Activated naive CD8-positive, alpha-beta T cell treated with anti-CD3 and anti-CD28 coated beads, Interleukin-2, amount 50 U/mL, for 24 hours (primary cell): Measurements from ENCODE around the gene PLEKHG3.

ENCODE experiments used
- ATAC-seq: fragments of 150-1000 bp; cut with Tn5 transposase; one replicate; pipeline ENCODE4 v1.10.0; 2021
- DNase-seq: peaks from one replicate; pipeline ENCODE4 v3.0.0; 2021
- H3K27ac Mint-ChIP-seq: one replicate; pipeline ENCODE4 v1.8.0; 2021; ENCODE audit warnings: mild to moderate bottlenecking, mixed read lengths
- H3K27me3 Mint-ChIP-seq: one replicate; pipeline ENCODE4 v1.8.0; 2021; ENCODE audit warnings: mixed read lengths
- H3K36me3 Mint-ChIP-seq: one replicate; pipeline ENCODE4 v1.8.0; 2021; ENCODE audit warnings: low read depth, mixed read lengths
- H3K4me1 Mint-ChIP-seq: one replicate; pipeline ENCODE4 v1.8.0; 2021; ENCODE audit warnings: mixed read lengths
- H3K4me3 Mint-ChIP-seq: one replicate; pipeline ENCODE4 v1.8.0; 2021; ENCODE audit warnings: mild to moderate bottlenecking, moderate library complexity, mixed read lengths
- H3K9me3 Mint-ChIP-seq: one replicate; pipeline ENCODE4 v1.8.0; 2021; ENCODE audit warnings: mixed read lengths

PLEKHG3 gene

DNA sequence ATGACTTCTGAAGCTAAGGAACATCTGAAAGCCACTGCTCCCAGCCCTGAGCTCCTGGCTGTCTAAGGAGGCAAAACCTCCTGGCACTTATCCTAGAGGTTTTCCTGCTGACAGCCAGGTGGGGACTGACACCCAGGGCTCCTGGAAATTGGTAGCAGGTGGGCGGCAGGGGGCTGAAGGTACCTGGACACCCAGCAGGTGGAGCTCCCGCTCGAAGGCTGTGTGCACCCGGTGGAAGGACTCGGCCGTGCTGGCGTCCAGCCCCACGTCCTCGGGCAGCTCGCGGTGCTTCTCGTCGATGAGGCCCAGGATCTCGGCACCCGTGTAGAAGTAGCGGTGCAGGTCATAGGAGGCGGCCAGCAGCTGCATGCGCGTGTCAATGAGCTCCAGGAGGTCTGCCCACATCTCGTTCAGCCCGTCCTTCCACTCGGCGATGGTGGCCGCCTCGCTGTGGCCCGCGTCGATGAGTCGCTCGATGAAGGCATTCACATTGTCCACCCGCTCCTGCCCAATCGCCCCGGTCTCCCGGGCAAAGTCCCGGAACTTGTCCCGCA is 68.2 kb downstream of the PLEKHG3 start:
- no peaks in the 10 kb centered on the region for H3K27me3 Mint-ChIP-seq
- ATAC-seq: no peak
- H3K4me3 Mint-ChIP-seq: no peak overlapping the region
- no peaks in the 10 kb centered on the region for H3K4me1 Mint-ChIP-seq
- no peak overlapping the region for H3K27ac Mint-ChIP-seq
- H3K9me3 Mint-ChIP-seq: no peaks in the 10 kb centered on the region
- no peak for DNase-seq
- H3K36me3 Mint-ChIP-seq: no peaks in the 10 kb centered on the region

DNA sequence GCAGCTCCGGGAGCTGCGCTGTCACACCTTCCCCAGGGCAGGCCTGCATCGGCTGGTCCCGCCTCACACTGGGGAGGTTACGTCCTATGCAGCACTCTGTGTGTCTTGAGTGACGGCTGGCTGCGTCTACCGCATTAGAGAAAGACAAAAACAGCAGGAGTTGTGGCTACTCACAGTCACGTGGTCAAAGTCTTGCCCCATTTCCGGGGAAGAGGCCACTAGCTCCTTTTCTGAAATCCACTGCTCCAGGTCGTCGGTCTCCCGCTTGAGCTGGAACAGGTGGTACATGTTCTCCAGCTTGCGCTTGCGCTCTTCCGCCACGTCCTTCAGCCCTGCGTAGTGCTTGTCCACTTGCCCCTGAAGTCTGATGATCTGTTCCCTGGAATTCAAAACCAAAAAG is 68.8 kb downstream of the PLEKHG3 start:
- no peak for ATAC-seq
- H3K27me3 Mint-ChIP-seq: no peaks in the 10 kb centered on the region

DNA sequence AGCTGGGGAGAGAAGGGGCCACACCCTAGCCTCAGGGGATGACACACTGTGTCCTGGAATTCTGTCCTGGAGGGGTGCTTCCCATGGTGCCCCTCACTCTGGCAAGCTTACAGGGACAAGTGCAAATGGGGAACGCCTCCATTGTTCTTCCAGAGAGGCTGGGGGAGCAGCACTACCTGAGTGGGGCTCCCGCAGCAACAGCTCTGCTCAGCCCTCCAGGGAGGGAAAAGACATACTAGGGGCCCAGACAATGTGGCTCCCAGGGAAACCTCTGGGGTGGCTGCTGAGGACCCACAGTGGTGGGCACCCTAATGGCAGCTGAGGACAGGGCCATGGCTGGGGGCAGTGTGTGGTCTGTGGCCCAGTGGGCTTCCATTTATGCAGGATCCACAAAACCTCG is 69.4 kb downstream of the PLEKHG3 start:
- DNase-seq (no peak), ATAC-seq (no peak)
- Mint-ChIP-seq H3K27ac (no peak overlapping the region), H3K9me3 (no peaks in the 10 kb centered on the region), H3K27me3 (no peaks in the 10 kb centered on the region), H3K4me3 (no peak overlapping the region), H3K4me1 (no peaks in the 10 kb centered on the region), H3K36me3 (no peaks in the 10 kb centered on the region)

More for the DNA sequence above, 68.8 kb downstream of the PLEKHG3 start:
- no peaks in the 10 kb centered on the region for H3K36me3 Mint-ChIP-seq
- no peak overlapping the region for H3K4me3 Mint-ChIP-seq
- H3K4me1 Mint-ChIP-seq: no peaks in the 10 kb centered on the region
- no peak overlapping the region for H3K27ac Mint-ChIP-seq
- H3K9me3 Mint-ChIP-seq: no peaks in the 10 kb centered on the region
- DNase-seq: no peak

DNA sequence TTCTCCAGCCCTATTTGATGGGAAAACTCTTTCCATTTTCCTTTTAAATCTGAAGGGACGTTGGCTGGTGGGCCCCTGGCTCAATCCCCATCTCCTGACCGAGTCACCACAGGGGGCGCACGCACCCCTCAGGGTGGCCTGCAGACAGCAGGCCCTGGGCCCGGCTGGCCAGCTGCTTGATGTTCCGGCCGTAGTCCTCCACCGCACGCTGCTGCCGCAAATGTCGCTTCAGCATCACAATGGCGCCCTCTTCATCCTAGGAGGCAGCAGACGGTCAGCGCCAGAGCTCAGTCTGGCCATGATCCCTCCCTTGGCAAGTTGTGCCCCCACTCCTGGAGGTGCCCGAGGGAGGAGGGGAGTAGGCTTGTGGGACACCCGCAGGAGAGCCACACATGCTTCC is 70.0 kb downstream of the PLEKHG3 start:
- Mint-ChIP-seq H3K9me3 (no peaks in the 10 kb centered on the region), H3K27me3 (no peaks in the 10 kb centered on the region), H3K4me1 (no peaks in the 10 kb centered on the region), H3K36me3 (no peaks in the 10 kb centered on the region), H3K27ac (no peak overlapping the region), H3K4me3 (no peak overlapping the region)
- DNase-seq (no peak), ATAC-seq (no peak)

DNA sequence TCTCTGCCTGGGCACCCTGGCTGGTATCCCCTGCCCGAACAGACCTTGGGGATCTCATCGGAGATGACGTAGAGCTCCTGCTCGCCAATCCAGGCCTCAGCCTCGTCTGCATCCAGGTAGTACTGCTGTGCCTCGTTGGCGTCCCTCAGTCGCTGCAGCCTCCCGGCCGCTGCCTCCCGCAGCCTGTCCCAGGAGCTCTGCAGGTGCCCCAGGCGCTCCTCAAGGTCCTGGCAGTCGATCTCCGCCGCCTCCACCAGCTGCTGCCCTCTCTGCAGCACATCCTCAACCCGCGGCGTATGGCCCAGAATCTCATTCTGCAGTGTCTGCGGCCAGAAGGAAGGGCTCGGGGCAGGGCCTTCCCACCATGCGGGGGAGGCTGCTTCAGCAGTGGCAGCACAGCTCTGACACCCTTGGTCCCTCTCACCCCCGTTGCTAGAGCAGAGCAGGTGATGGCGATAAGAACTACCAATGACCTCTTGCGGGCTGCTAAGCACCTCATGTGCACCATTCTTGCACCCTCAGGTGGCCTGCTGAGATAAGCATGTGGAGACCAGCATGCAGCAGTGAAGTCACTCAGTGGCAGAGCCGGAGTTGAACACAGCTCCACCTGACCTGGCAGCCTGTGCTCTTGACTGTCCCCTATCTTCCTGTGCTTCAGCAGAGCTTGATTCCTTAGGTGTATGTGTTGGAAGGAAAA is 71.0 kb downstream of the PLEKHG3 start:
- no peak overlapping the region for H3K4me3 Mint-ChIP-seq
- H3K36me3 Mint-ChIP-seq: no peaks in the 10 kb centered on the region
- no peak overlapping the region for H3K27ac Mint-ChIP-seq
- no peaks in the 10 kb centered on the region for H3K27me3 Mint-ChIP-seq
- H3K9me3 Mint-ChIP-seq: no peaks in the 10 kb centered on the region
- ATAC-seq (no peak), DNase-seq (no peak)
- no peaks in the 10 kb centered on the region for H3K4me1 Mint-ChIP-seq

DNA sequence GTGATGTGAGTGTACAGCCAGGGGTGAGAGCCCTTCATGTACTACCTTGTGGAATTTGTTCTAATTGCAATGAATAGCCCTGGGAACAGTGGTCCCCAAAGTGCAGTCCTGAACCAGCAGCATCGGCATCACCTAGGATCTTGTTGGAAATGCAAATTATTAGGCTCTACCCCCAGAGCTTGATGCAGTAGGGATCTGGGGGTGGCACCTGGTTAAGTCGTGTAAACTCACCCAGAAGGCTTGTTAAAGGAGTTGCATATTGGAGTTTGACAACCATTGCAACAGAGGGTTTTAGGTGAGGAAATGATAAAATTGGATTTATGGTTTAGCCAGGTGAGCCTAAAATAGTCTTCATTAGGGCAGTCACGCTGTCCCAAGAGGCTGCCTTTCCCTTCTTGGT is 73.2 kb downstream of the PLEKHG3 start:
- H3K27ac Mint-ChIP-seq: no peak overlapping the region
- no peaks in the 10 kb centered on the region for H3K36me3 Mint-ChIP-seq
- H3K27me3 Mint-ChIP-seq: no peaks in the 10 kb centered on the region

DNA sequence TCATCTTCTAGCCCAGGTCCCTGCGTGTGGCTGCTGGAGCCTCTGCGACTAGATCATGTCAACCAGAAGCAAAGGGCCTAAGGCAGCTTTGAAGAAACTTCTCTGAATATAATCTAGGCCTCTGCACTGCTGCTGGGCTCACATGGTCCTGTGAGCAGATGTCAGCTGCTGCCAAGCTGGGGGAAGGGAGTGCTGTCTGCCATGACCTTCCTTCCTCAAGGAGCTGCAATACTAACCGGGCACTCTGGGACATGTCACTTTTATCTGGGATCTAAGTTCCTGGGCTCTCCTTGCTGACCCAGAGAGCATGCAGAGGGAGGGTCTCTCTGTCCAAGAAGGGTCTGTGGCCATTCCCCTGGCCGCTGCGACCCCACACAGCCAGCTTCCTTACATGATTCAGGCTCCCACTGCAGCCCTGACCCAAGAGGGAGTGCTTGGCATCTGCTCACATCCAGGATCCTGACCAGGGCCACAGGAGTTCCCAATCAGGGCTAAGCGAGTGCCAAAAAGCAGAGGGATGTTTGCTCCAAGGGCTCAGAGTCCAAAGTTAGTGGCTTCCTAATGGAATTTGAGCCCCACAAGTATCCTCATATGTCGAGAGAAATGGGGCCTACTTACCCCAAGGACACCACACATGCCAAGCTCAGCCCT is 74.0 kb downstream of the PLEKHG3 start:
- Mint-ChIP-seq H3K4me1 (no peaks in the 10 kb centered on the region), H3K36me3 (no peaks in the 10 kb centered on the region), H3K4me3 (no peak overlapping the region), H3K27ac (no peak overlapping the region), H3K27me3 (no peaks in the 10 kb centered on the region), H3K9me3 (no peaks in the 10 kb centered on the region)
- ATAC-seq (no peak), DNase-seq (no peak)

More for the DNA sequence above, 73.2 kb downstream of the PLEKHG3 start:
- Mint-ChIP-seq H3K4me1 (no peaks in the 10 kb centered on the region), H3K9me3 (no peaks in the 10 kb centered on the region), H3K4me3 (no peak overlapping the region)
- no peak for DNase-seq
- ATAC-seq: no peak

DNA sequence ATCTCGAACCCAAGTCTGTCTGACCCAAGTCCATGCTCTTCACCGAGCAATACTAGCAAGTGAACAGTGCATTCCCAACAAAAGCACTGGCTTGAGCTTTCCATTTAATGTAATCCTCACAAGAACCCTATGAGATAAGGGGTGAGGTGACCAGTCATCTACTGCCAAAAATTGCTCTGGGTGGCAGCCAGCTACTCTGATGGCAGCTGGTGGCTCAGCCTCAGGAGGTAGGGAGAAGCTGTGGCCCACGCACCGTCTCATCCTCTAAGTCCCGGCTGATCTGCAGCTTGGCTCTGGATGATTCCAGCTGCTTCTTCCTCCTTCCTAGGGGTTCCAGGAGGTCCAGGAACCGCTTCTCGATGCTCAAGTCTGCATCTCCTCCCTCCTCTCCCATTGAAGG is 75.2 kb downstream of the PLEKHG3 start:
- H3K4me3 Mint-ChIP-seq: no peak overlapping the region
- no peak for DNase-seq
- no peaks in the 10 kb centered on the region for H3K9me3 Mint-ChIP-seq
- no peaks in the 10 kb centered on the region for H3K27me3 Mint-ChIP-seq
- ATAC-seq: no peak
- H3K27ac Mint-ChIP-seq: no peak overlapping the region
- no peaks in the 10 kb centered on the region for H3K36me3 Mint-ChIP-seq
- no peaks in the 10 kb centered on the region for H3K4me1 Mint-ChIP-seq

DNA sequence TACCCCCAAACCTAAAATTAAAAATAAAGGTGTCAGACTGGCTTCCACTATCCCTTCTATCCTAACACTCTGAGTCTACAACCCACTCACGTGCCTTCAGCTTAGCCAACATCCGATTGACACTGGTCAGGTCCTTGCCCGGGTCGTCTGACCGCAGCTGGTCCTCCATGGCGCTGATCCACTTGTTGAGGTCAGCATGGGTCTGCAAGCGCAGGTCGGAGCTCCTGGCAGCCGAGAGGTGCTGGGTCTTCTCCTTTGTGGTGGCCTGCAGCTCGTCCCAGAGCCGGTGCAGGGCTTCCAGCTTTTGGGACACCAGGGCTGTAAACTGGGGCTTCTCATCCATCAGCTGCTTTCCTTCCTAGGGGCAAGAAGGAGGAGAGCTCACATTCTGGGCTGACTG is 78.0 kb downstream of the PLEKHG3 start:
- H3K36me3 Mint-ChIP-seq: no peaks in the 10 kb centered on the region
- H3K27ac Mint-ChIP-seq: no peak overlapping the region
- no peak overlapping the region for H3K4me3 Mint-ChIP-seq
- no peaks in the 10 kb centered on the region for H3K27me3 Mint-ChIP-seq
- DNase-seq (no peak), ATAC-seq (no peak)
- no peaks in the 10 kb centered on the region for H3K4me1 Mint-ChIP-seq
- no peaks in the 10 kb centered on the region for H3K9me3 Mint-ChIP-seq

DNA sequence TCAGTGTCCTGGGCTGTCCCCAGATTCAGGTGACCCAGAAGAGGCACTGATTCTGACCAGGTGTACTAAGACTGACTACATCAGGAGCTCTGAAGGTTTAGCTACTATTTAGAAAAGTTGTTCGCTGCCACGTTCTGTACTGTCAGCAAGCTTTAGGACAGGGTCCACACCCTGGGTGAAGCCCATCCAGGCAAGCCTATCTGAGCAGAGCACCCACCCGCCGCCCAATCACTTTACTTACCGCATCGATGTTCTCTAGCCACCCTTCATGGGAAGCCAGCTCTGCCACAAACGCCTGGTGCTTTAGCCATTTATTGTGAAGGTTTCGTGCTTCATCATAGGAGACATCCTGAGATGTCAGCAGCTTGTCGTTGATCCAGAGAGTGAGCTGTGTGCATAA is 79.8 kb downstream of the PLEKHG3 start:
- Mint-ChIP-seq H3K36me3 (no peaks in the 10 kb centered on the region), H3K4me3 (no peak overlapping the region), H3K9me3 (no peaks in the 10 kb centered on the region), H3K27ac (no peak overlapping the region), H3K27me3 (no peaks in the 10 kb centered on the region), H3K4me1 (no peaks in the 10 kb centered on the region)
- DNase-seq (no peak), ATAC-seq (no peak)

DNA sequence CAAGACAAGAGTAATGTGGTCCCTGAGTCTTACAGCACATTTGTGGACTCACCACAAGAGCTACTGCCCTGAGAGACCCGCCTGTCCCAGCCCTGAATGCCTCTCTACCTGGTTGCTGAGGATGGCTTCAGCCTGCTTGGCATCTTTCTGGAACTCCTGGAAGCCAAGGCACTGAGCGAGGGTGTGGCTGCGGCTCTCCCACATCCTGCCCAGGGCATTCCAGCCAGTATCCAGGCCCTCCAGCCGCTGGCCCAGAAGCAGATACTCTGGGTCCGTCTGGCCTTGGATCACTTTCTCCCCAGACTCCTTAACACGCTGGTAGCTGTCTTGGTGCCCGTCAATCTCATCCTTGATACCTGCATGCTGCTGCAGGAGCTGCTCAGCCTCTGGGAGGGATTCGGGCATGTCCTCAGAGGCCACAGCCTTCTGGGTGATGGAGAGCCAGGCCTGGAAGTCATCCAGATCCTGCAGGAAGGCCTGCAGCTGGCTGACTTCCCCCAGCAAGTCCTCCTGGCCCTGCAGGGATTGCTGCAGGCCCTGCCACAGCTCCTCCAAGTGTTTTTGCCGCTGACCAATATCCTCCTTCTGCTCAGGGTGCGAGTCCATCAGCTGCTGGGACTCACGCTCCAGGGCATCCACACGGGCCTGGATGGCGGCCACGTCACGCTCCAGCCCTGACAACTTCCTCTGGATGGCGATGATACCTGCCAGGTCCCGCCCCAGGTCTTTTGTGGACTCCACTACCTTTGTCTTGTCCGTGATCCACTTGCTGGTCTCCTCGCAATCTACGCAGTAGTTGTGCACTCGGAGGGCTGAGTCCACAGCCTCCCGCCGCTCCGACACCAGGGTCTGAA is 82.3 kb downstream of the PLEKHG3 start:
- no peaks in the 10 kb centered on the region for H3K36me3 Mint-ChIP-seq
- no peak overlapping the region for H3K4me3 Mint-ChIP-seq
- ATAC-seq (no peak), DNase-seq (no peak)
- H3K9me3 Mint-ChIP-seq: no peaks in the 10 kb centered on the region
- no peak overlapping the region for H3K27ac Mint-ChIP-seq
- no peaks in the 10 kb centered on the region for H3K4me1 Mint-ChIP-seq
- no peaks in the 10 kb centered on the region for H3K27me3 Mint-ChIP-seq

DNA sequence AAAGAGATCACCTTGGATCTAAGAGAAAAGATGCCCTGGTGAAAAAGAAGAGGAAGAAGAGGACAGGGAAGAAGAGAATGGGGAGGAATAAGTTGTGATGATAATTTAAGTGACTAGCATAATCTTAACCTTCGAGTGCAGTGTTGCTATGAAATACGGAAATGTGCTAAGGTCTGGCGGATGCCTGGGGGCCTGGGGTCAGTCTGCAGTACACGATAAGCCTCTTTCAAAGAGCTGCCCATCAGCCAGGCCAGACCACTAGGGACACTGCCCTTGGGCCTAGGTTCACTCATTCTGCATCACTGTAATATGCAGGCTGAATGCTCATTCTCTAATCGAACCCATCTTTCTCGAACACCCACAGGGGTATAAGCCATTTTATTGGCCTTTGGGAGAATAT is 83.4 kb downstream of the PLEKHG3 start:
- DNase-seq: no peak
- Mint-ChIP-seq H3K4me3 (no peak overlapping the region), H3K9me3 (no peaks in the 10 kb centered on the region), H3K27me3 (no peaks in the 10 kb centered on the region), H3K27ac (no peak overlapping the region), H3K36me3 (no peaks in the 10 kb centered on the region), H3K4me1 (no peaks in the 10 kb centered on the region)
- no peak for ATAC-seq

DNA sequence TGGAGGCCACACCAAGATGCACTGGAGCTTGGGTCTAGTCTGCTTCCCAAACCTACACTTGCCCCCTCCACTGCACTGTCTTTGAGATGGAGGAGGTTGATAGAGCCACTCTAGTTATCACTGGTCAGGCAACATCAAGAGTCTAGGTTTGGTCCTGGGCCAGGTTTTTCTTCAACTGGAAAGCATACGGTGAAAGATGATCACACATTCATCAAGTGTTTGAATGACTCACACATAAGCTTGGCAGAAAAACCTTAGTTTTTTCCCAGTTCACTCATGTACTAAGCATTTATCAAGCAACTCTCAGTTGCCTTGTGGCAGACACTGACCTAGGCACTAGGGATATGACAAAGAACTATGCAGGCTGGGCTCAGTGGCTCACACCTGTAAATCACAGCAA is 84.5 kb downstream of the PLEKHG3 start:
- H3K36me3 Mint-ChIP-seq: no peaks in the 10 kb centered on the region
- H3K27ac Mint-ChIP-seq: no peak overlapping the region
- H3K27me3 Mint-ChIP-seq: no peaks in the 10 kb centered on the region
- DNase-seq: no peak
- ATAC-seq: no peak
- H3K4me1 Mint-ChIP-seq: no peaks in the 10 kb centered on the region
- no peaks in the 10 kb centered on the region for H3K9me3 Mint-ChIP-seq
- no peak overlapping the region for H3K4me3 Mint-ChIP-seq

DNA sequence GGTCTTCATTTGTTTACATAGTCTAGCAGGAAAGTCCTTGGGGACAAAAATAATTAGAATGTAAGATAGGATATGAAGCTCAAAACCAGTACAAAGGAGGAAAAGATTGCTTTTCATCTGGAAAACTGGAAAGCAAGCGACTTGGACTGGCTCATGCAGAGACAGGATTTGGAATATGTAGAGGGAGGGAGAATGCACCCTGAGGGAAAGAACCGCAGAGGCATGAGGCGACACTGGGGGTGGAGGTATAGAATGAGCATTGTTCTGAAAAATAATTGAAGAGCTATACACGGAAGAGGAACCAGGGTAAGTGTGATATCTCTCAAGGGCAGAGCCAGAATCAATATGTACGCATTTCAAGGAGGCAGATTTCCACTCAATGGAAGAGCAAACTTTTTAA is 85.5 kb downstream of the PLEKHG3 start:
- no peaks in the 10 kb centered on the region for H3K36me3 Mint-ChIP-seq
- H3K9me3 Mint-ChIP-seq: no peaks in the 10 kb centered on the region
- DNase-seq: no peak
- H3K27ac Mint-ChIP-seq: no peak overlapping the region
- no peak for ATAC-seq
- H3K4me1 Mint-ChIP-seq: no peaks in the 10 kb centered on the region
- H3K27me3 Mint-ChIP-seq: no peaks in the 10 kb centered on the region
- H3K4me3 Mint-ChIP-seq: no peak overlapping the region

DNA sequence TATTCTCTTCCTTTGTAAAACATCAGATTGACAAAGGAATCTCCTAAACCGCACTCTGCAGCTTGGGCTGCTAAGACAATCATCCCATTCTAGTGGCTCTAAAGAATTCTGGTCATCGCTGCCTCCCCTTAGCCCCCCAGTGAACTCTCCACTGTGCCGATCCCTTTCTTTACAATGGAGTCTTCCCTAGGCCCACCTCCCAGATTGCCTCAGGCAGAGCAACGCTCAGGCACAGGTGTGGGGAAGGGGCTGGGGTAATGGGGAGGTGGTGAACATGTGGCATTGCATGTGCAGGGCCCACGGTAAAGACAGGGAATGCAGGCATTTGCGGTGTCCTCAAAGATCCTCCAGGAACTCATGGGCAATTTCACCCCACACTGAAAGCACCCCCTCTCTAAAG is 86.3 kb downstream of the PLEKHG3 start:
- H3K4me3 Mint-ChIP-seq: no peak overlapping the region
- no peak overlapping the region for H3K27ac Mint-ChIP-seq
- no peak for DNase-seq
- no peaks in the 10 kb centered on the region for H3K27me3 Mint-ChIP-seq
- ATAC-seq: no peak
- no peaks in the 10 kb centered on the region for H3K4me1 Mint-ChIP-seq
- no peaks in the 10 kb centered on the region for H3K9me3 Mint-ChIP-seq
- H3K36me3 Mint-ChIP-seq: no peaks in the 10 kb centered on the region
